Upper lobe of right lung (tissue), 1 donor: ENCODE data around the gene RAD51B. TPM values are rescaled to one million over a fixed set of nuclear protein-coding genes. Genes with fewer than 3 reads are reported as not detected.

Experiments
- ATAC-seq: fragments of 200-7000 bp; cut with Tn5 transposase; one replicate; pipeline ENCODE4 v1.9.1; 2020; ENCODE audit warnings: mild to moderate bottlenecking, moderate library complexity
- DNase-seq: peaks from one replicate; pipeline ENCODE4 v3.0.0-alpha.2; 2020
- H3K27ac ChIP-seq: fragments of 200-600 bp; one replicate; pipeline ENCODE4 v1.8.0; 2022
- H3K27me3 ChIP-seq: fragments of 200-600 bp; one replicate; pipeline ENCODE4 v1.8.0; 2022; ENCODE audit warnings: mild to moderate bottlenecking
- H3K36me3 ChIP-seq: fragments of 200-600 bp; one replicate; pipeline ENCODE4 v1.8.0; 2022
- H3K4me1 ChIP-seq: fragments of 200-600 bp; one replicate; pipeline ENCODE4 v1.8.0; 2022
- H3K4me3 ChIP-seq: fragments of 200-600 bp; one replicate; pipeline ENCODE4 v1.8.0; 2022; ENCODE audit warnings: mild to moderate bottlenecking
- H3K9me3 ChIP-seq: fragments of 200-600 bp; one replicate; pipeline ENCODE4 v1.8.0; 2022
- CTCF ChIP-seq: fragments of 200-600 bp; IDR thresholded peaks from one replicate; pipeline ENCODE4 v1.8.0; 2022; ENCODE audit warnings: antibody characterized with exemption
- intact Hi-C: fragments of 100-400 bp; cut with DNase I; formaldehyde crosslinking; loops from one replicate; pipeline ENCODE4 v1.11.0; 2022
- total RNA-seq: library from RNA; stranded (reverse); fragmentation: NEBNext Ultra II Directional; extraction: Animal tissue kit (Norgen Biotek cat#: 25700); gene quantifications from one replicate; pipeline ENCODE4 v1.2.1, GENCODE V29; 2021
- donor health status: DM: no; HTN: yes; CAD: no; lungs with severe emphysema.

Gene RAD51B
- total RNA-seq, 1 donor from 2014 or later = 11.5 TPM

GRCh38 chr14:68404146-68404527 is 584.6 kb downstream of the RAD51B start:
- DNase-seq (no peak), ATAC-seq (no peak)
- peaks cover 45% of the 10 kb centered on the region for H3K4me1 ChIP-seq
- H3K27me3 ChIP-seq = no peaks in the 10 kb centered on the region
- peak overlapping the region; percentile 31 for H3K27ac ChIP-seq
- H3K4me3 ChIP-seq = no peak overlapping the region
- intact Hi-C loops = no loop called here
- no peaks in the 10 kb centered on the region for H3K36me3 ChIP-seq
- H3K9me3 ChIP-seq = no peaks in the 10 kb centered on the region
- no peak for TF ChIP-seq CTCF

GRCh38 chr14:68404652-68405183 is 585.1 kb downstream of the RAD51B start:
- Histone ChIP-seq H3K27ac (peak overlapping the region; percentile 31), H3K27me3 (no peaks in the 10 kb centered on the region), H3K9me3 (no peaks in the 10 kb centered on the region), H3K36me3 (no peaks in the 10 kb centered on the region), H3K4me3 (no peak overlapping the region), H3K4me1 (peaks cover 44% of the 10 kb centered on the region)
- no peak for TF ChIP-seq CTCF
- peak; percentile 59 for ATAC-seq
- intact Hi-C loops = no loop called here
- DNase-seq = no peak

- H3K4me3 ChIP-seq = no peak overlapping the region
- H3K27ac ChIP-seq = no peak overlapping the region
- peaks cover 34% of the 10 kb centered on the region for H3K4me1 ChIP-seq
- H3K27me3 ChIP-seq = no peaks in the 10 kb centered on the region
- no peak for TF ChIP-seq CTCF
- H3K9me3 ChIP-seq = no peaks in the 10 kb centered on the region
- DNase-seq = no peak
- no peaks in the 10 kb centered on the region for H3K36me3 ChIP-seq
- ATAC-seq = no peak
- intact Hi-C loops = no loop called here
Observed at GRCh38 chr14:68405961-68406360, 586.4 kb downstream of the RAD51B start.

GRCh38 chr14:68407285-68407684 is 587.7 kb downstream of the RAD51B start:
- no peak for TF ChIP-seq CTCF
- Histone ChIP-seq H3K9me3 (no peaks in the 10 kb centered on the region), H3K36me3 (no peaks in the 10 kb centered on the region), H3K4me1 (peaks cover 26% of the 10 kb centered on the region), H3K27ac (no peak overlapping the region), H3K4me3 (no peak overlapping the region), H3K27me3 (no peaks in the 10 kb centered on the region)
- ATAC-seq (no peak), DNase-seq (no peak)
- intact Hi-C loops = no loop called here

- H3K4me3 ChIP-seq = no peak overlapping the region
- no peaks in the 10 kb centered on the region for H3K27me3 ChIP-seq
- H3K4me1 ChIP-seq = peaks cover 21% of the 10 kb centered on the region
- no peaks in the 10 kb centered on the region for H3K36me3 ChIP-seq
- no peak for TF ChIP-seq CTCF
- DNase-seq = no peak
- intact Hi-C loops = no loop called here
- no peak overlapping the region for H3K27ac ChIP-seq
- no peak for ATAC-seq
- H3K9me3 ChIP-seq = no peaks in the 10 kb centered on the region
Observed at GRCh38 chr14:68407825-68408224, 588.2 kb downstream of the RAD51B start.

GRCh38 chr14:68408680-68409079 is 589.1 kb downstream of the RAD51B start:
- Histone ChIP-seq H3K4me3 (no peak overlapping the region), H3K4me1 (peaks cover 12% of the 10 kb centered on the region), H3K36me3 (no peaks in the 10 kb centered on the region), H3K9me3 (no peaks in the 10 kb centered on the region), H3K27ac (no peak overlapping the region), H3K27me3 (no peaks in the 10 kb centered on the region)
- no peak for DNase-seq
- intact Hi-C loops = no loop called here
- TF ChIP-seq CTCF = no peak
- ATAC-seq = peak; percentile 57
